ENCODE data around the gene RASL11B. TPM values are rescaled to one million over a fixed set of nuclear protein-coding genes. Genes with fewer than 3 reads are reported as not detected.

Gene RASL11B
- total RNA-seq, 4 donors from 2014 or later: 0.55 to 0.64 TPM; not detected in 2

DNA sequence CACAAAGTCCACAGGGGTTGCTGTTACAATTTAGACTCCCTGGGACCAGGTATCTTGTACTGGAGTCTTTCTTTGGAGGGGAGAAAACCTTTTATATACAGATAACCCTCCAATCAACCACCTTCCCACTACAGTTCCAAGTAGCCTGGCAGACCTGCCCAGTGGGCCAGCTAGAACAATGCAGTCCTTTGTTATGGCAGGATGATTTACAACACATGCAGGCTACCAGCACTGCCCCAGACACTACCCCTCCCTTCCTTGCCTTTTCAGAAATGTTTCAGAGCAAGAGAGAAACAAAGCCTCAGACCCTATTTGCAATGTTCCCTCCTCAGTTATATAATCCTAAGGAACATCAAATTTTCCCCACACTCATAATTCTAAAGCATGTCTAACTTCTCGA, 11.1 kb downstream of the RASL11B start:
- H3K27ac ChIP-seq: peak overlapping the region in 3 of 4 donors; percentile 19 to 37 (median 20)
- TF ChIP-seq EP300 (IDR thresholded peaks at IDR 0.05; ENCODE audit: low read depth) (no peak), POLR2AphosphoS5 (IDR thresholded peaks at IDR 0.05) (no peak), POLR2A (IDR thresholded peaks at IDR 0.05) (no peak)
- TF ChIP-seq, protein P1, sequence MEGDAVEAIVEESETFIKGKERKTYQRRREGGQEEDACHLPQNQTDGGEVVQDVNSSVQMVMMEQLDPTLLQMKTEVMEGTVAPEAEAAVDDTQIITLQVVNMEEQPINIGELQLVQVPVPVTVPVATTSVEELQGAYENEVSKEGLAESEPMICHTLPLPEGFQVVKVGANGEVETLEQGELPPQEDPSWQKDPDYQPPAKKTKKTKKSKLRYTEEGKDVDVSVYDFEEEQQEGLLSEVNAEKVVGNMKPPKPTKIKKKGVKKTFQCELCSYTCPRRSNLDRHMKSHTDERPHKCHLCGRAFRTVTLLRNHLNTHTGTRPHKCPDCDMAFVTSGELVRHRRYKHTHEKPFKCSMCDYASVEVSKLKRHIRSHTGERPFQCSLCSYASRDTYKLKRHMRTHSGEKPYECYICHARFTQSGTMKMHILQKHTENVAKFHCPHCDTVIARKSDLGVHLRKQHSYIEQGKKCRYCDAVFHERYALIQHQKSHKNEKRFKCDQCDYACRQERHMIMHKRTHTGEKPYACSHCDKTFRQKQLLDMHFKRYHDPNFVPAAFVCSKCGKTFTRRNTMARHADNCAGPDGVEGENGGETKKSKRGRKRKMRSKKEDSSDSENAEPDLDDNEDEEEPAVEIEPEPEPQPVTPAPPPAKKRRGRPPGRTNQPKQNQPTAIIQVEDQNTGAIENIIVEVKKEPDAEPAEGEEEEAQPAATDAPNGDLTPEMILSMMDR (IDR thresholded peaks at IDR 0.05): no peak
- H3K4me1 ChIP-seq: peaks cover 0 to 24% (median 9%) of the 10 kb centered on the region in 4 donors
- H3K27me3 ChIP-seq: no peaks in the 10 kb centered on the region
- no peak overlapping the region for H3K4me3 ChIP-seq
- intact Hi-C loops (cut with DNase I; ENCODE audit: low total_unique reads) (no loop called here), in situ Hi-C loops (cut with MboI; ENCODE audit: low pct_ligation_motif_present in 1 of 4, low pct_unique_long_range_greater_than_20kb in 1 of 4, low sequenced_read_pairs in 3 of 4) (no loop called here)
- H3K36me3 ChIP-seq: no peaks in the 10 kb centered on the region
- WGBS, 2 donors (ENCODE audit: low coverage in 1 of 2): 52 to 54% methylated on average over 1 of the region's 1 CpG
- peak; percentile 53 for DNase-seq
- H3K9me3 ChIP-seq: no peaks in the 10 kb centered on the region

DNA sequence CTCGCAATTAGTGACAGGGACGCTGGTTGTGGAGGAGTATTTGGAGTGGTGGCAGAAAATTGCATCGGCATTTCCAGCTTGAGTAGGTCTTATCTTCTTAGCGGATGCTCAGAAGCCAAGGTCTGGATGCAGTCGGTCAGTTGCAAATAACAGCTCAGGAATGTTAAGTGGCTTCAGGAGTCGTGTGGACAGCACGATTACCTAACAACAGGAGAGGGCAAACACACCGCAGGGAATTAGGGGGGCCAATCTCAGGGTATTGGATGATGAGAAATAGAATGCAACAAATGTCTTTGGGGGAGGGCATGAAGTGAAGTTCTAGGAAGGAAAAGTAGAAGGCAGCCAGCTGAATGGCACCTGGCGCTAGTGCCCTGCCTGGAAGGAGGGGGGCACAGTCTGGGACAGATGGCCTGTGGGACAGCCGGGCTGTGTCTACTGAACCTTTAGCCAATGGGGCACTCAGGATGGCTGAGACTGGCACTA, 11.8 kb downstream of the RASL11B start:
- in situ Hi-C loops (cut with MboI; ENCODE audit: low pct_ligation_motif_present in 1 of 4, low pct_unique_long_range_greater_than_20kb in 1 of 4, low sequenced_read_pairs in 3 of 4): no loop called here
- Histone ChIP-seq H3K4me3 (no peak overlapping the region), H3K27ac (no peak overlapping the region), H3K4me1 (peaks cover 0 to 24% (median 7%) of the 10 kb centered on the region in 4 donors), H3K9me3 (no peaks in the 10 kb centered on the region), H3K27me3 (no peaks in the 10 kb centered on the region), H3K36me3 (no peaks in the 10 kb centered on the region)
- WGBS, 2 donors (ENCODE audit: low coverage in 1 of 2): 66 to 90% methylated on average over 2 to 10 of the region's 10 CpGs
- TF ChIP-seq POLR2A (IDR thresholded peaks at IDR 0.05): no peak
- TF ChIP-seq POLR2AphosphoS5 (IDR thresholded peaks at IDR 0.05): peak in 2 of 3 donors; percentile 24 to 38
- TF ChIP-seq, protein P1 (IDR thresholded peaks at IDR 0.05): no peak
- no peak for TF ChIP-seq EP300 (IDR thresholded peaks at IDR 0.05; ENCODE audit: low read depth)
- intact Hi-C loops (cut with DNase I; ENCODE audit: low total_unique reads): no loop called here
- peak; percentile 15 for DNase-seq

DNA sequence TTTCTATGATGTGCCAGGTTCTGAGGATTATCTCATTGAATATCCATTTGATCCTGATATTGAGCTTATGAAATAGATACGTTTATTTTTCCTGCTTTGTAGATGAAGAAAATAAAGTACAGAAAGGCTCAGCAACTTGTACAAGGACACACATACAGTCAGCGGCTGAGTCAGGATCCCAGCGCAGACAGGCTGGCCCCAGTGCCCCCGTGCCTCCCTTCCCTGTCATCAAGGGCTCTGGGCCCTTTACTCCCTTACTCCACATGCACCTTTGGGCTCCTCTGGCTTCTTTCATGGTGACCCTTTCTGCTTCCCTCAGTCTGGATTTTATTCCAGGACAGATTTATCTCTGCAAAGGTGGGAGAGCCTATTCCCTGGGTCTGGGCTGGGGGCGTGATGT, 12.8 kb downstream of the RASL11B start:
- DNase-seq: no peak
- no peak overlapping the region for H3K27ac ChIP-seq
- TF ChIP-seq POLR2A (IDR thresholded peaks at IDR 0.05): no peak
- no peak for TF ChIP-seq POLR2AphosphoS5 (IDR thresholded peaks at IDR 0.05)
- no peak for TF ChIP-seq EP300 (IDR thresholded peaks at IDR 0.05; ENCODE audit: low read depth)
- TF ChIP-seq, protein P1 (IDR thresholded peaks at IDR 0.05): no peak
- H3K4me1 ChIP-seq: peaks cover 0 to 15% (median 2%) of the 10 kb centered on the region in 4 donors
- no peak overlapping the region for H3K4me3 ChIP-seq
- intact Hi-C loops (cut with DNase I; ENCODE audit: low total_unique reads) (no loop called here), in situ Hi-C loops (cut with MboI; ENCODE audit: low pct_ligation_motif_present in 1 of 4, low pct_unique_long_range_greater_than_20kb in 1 of 4, low sequenced_read_pairs in 3 of 4) (no loop called here)
- WGBS, 2 donors (ENCODE audit: low coverage in 1 of 2): 89 to 97% methylated on average over 4 to 5 of the region's 5 CpGs
- no peaks in the 10 kb centered on the region for H3K9me3 ChIP-seq
- H3K36me3 ChIP-seq: no peaks in the 10 kb centered on the region
- no peaks in the 10 kb centered on the region for H3K27me3 ChIP-seq

DNA sequence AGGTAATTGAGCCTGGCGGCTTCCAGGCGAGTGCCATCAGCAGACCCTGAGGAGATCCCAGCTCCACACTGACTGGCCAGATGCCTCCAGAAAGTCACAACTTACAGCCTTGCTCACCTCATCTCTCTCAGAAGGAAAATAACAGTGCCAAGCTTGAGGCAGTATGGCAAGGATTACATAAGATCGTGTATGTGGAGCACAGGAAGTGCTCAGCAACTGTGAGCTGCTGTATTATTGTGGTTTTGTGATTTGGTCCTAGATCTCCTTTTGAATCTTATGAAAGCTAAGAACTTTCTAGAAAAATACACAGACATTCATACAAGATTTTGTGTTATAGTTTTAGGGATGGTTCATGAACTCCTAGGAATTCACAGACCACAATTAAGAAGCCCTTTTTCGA, 14.0 kb downstream of the RASL11B start:
- TF ChIP-seq POLR2AphosphoS5 (IDR thresholded peaks at IDR 0.05) (no peak), EP300 (IDR thresholded peaks at IDR 0.05; ENCODE audit: low read depth) (no peak), POLR2A (IDR thresholded peaks at IDR 0.05) (no peak)
- TF ChIP-seq, protein P1 (IDR thresholded peaks at IDR 0.05): no peak
- Histone ChIP-seq H3K4me1 (peaks cover 0 to 14% (median 0%) of the 10 kb centered on the region in 4 donors), H3K4me3 (no peak overlapping the region), H3K27me3 (no peaks in the 10 kb centered on the region), H3K27ac (no peak overlapping the region), H3K36me3 (no peaks in the 10 kb centered on the region), H3K9me3 (no peaks in the 10 kb centered on the region)
- no peak for DNase-seq
- intact Hi-C loops (cut with DNase I; ENCODE audit: low total_unique reads) (no loop called here), in situ Hi-C loops (cut with MboI; ENCODE audit: low pct_ligation_motif_present in 1 of 4, low pct_unique_long_range_greater_than_20kb in 1 of 4, low sequenced_read_pairs in 3 of 4) (no loop called here)
- 91 to 94% methylated on average over 3 to 4 of the region's 4 CpGs for WGBS, 2 donors (ENCODE audit: low coverage in 1 of 2)

Measured in transverse colon (tissue), 4 donors.